Heart left ventricle (tissue), 16 donors: ENCODE results near the gene ABCA10. TPM values are rescaled to one million over a fixed set of nuclear protein-coding genes. Genes with fewer than 3 reads are reported as not detected.

Source experiments
- ATAC-seq, 4 donors: fragments of 200-7000 bp; cut with Tn5 transposase; one replicate each; pipeline ENCODE4 v1.9.1; 2020 to 2022; ENCODE audit warnings: moderate library complexity in 4 of 4, mild to moderate bottlenecking in 3 of 4, moderate number of reproducible peaks in 1 of 4
- DNase-seq, 5 donors: peaks; one replicate each; pipeline ENCODE4 v3.0.0-alpha.2; 2020
- H3K27ac ChIP-seq, 12 donors: fragments of 200-600 bp; sonication (generic) in 4 of 12; one replicate each; pipeline versions ENCODE4 v1.5.0 to v1.8.0; 2016 to 2022; ENCODE audit warnings: mild to moderate bottlenecking in 2 of 12
- H3K27me3 ChIP-seq, 9 donors: fragments of 200-600 bp; sonication (generic) in 2 of 9; one replicate each; pipeline versions ENCODE4 v1.5.1 to v1.8.0; 2016 to 2022; ENCODE audit warnings: mild to moderate bottlenecking in 3 of 9
- H3K36me3 ChIP-seq, 9 donors: fragments of 200-600 bp; sonication (generic) in 2 of 9; one replicate each; pipeline versions ENCODE4 v1.5.0 to v1.8.0; 2018 to 2022; ENCODE audit warnings: mild to moderate bottlenecking in 2 of 9
- H3K4me1 ChIP-seq, 12 donors: fragments of 200-600 bp; sonication (generic) in 4 of 12; one replicate each; pipeline versions ENCODE4 v1.5.0 to v1.8.0; 2016 to 2022; ENCODE audit warnings: mild to moderate bottlenecking in 3 of 12
- H3K4me3 ChIP-seq, 12 donors: fragments of 200-600 bp; sonication (generic) in 4 of 12; one replicate each; pipeline versions ENCODE4 v1.5.0 to v1.8.0; 2017 to 2022; ENCODE audit warnings: mild to moderate bottlenecking in 9 of 12, moderate library complexity in 4 of 12
- H3K9me3 ChIP-seq, 12 donors: fragments of 200-600 bp; sonication (generic) in 4 of 12; one replicate each; pipeline versions ENCODE4 v1.5.0 to v1.8.0; 2016 to 2022; ENCODE audit warnings: mild to moderate bottlenecking in 1 of 12
- CTCF ChIP-seq, 12 donors: fragments of 200-600 bp; sonication (generic) in 4 of 12; IDR thresholded peaks; one replicate each; pipeline versions ENCODE4 v1.5.0 to v1.8.0; 2018 to 2022; ENCODE audit warnings: antibody characterized with exemption in 12 of 12, mild to moderate bottlenecking in 5 of 12
- POLR2A ChIP-seq, 2 donors: fragments of 450-650 bp; IDR thresholded peaks; one replicate each; pipeline ENCODE4 v1.6.1; 2017; ENCODE audit warnings: antibody characterized with exemption in 2 of 2, mild to moderate bottlenecking in 2 of 2, moderate library complexity in 2 of 2
- WGBS, 4 donors: extraction: QIAGEN DNeasy Blood & Tissue Kit in 2 of 4; methylation state at CpG; one replicate each; pipeline versions ENCODE4 v1.1.5 to v1.1.7; 2013 to 2018; 5-methylcytosine and 5-hydroxymethylcytosine counted together
- intact Hi-C, 10 donors: fragments of 100-400 bp; cut with DNase I; formaldehyde crosslinking; loops; one replicate each; pipeline versions ENCODE4 v1.11.1 to v1.14.2; 2022
- polyA plus RNA-seq, 2 donors: library from polyadenylated mRNA; stranded (reverse); fragments of 200-250 nt; gene quantifications; one replicate each; pipeline ENCODE4 v1.2.3, GENCODE V29; 2013
- total RNA-seq, 9 donors: library from RNA; depleted of rRNA in 2 of 9; stranded (reverse); fragments of >200 nt in 2 of 9; fragmentation: NEBNext Ultra II Directional in 3 of 9; extraction: Animal tissue kit (Norgen Biotek cat#: 25700) in 3 of 9; gene quantifications; one replicate each; pipeline versions ENCODE4 v1.1.0 to v1.2.4, GENCODE V29; 2016 to 2023
- donor health status: ischemic (EF 13 %, LVEDD 7.1; RV severe dilation, severe dysfunction).
- donor health status: healthy with polysubstance abuse.
- donor health status: DM: no; HTN: yes; CAD: no.
- donor health status: DM: no; HTN: no; CAD: no.
- donor health status: ischemic (EF 25% LVEDD 6.9; RV normal size, moderate dysfunction).
- donor health status: ischemic (EF 25% LVEDD 5.7; RV mildly dilated, moderate dysfunction).
- donor health status: healthy.
- donor health status: DM: yes; HTN: yes; CAD: no.
- donor health status: ischemic (EF 35%, LVEDD 5.7; RV mildly dilated, moderate dysfunction).
- donor health status: nonischemic (EF 11% LVEDD 7.7; RV severe dilation, severe dysfunction).
- donor health status: DM: yes; HTN: yes; CAD: no.
- donor health status: PGD.
- donor health status: ischemic (EF 29% LVEDD 5.4; RV normal size, mild dysfunction).
- donor health status: nonischemic (EF 23%, LVEDD 6.1; RV moderate dilation, normal function).

The ABCA10 gene
- total and polyA plus RNA-seq, 11 donors, result 0.58 to 13.8 (median 2.0) TPM

GRCh38 chr17:69254187-69254586 is 25.6 kb upstream of the ABCA10 start:
- TF ChIP-seq POLR2A (IDR thresholded peaks at IDR 0.05) (no peak), CTCF (IDR thresholded peaks at IDR 0.05) (no peak)
- no peak overlapping the region for H3K27ac ChIP-seq
- no peak for ATAC-seq
- intact Hi-C loops, result no loop called here
- 68 to 76% (median 72%) methylated on average over 1 of the region's 1 CpG for WGBS, 4 donors
- H3K36me3 ChIP-seq, result peaks cover 0 to 66% (median 11%) of the 10 kb centered on the region in 9 donors
- H3K4me1 ChIP-seq, result no peaks in the 10 kb centered on the region
- no peak for DNase-seq
- H3K9me3 ChIP-seq, result no peaks in the 10 kb centered on the region
- H3K27me3 ChIP-seq, result no peaks in the 10 kb centered on the region
- H3K4me3 ChIP-seq, result no peak overlapping the region

GRCh38 chr17:69250641-69251040 is 22.0 kb upstream of the ABCA10 start:
- no peaks in the 10 kb centered on the region for H3K9me3 ChIP-seq
- ATAC-seq (no peak), DNase-seq (no peak)
- TF ChIP-seq POLR2A (IDR thresholded peaks at IDR 0.05), result no peak
- no peak for TF ChIP-seq CTCF (IDR thresholded peaks at IDR 0.05)
- no peaks in the 10 kb centered on the region for H3K27me3 ChIP-seq
- no peak overlapping the region for H3K27ac ChIP-seq
- H3K36me3 ChIP-seq, result peaks cover 0 to 74% (median 16%) of the 10 kb centered on the region in 9 donors
- no peaks in the 10 kb centered on the region for H3K4me1 ChIP-seq
- H3K4me3 ChIP-seq, result no peak overlapping the region
- WGBS, 4 donors, result 68 to 83% (median 78%) methylated on average over 4 of the region's 4 CpGs
- intact Hi-C loops, result no loop called here

GRCh38 chr17:69246726-69247375 is 18.2 kb upstream of the ABCA10 start:
- Histone ChIP-seq H3K27ac (no peak overlapping the region), H3K4me1 (no peaks in the 10 kb centered on the region), H3K9me3 (no peaks in the 10 kb centered on the region), H3K27me3 (no peaks in the 10 kb centered on the region), H3K36me3 (peaks cover 0 to 42% (median 5%) of the 10 kb centered on the region in 9 donors), H3K4me3 (no peak overlapping the region)
- 60 to 69% (median 63%) methylated on average over 4 of the region's 4 CpGs for WGBS, 4 donors
- intact Hi-C loops, result loop anchor here in 3 of 10 donors (5.0 to 10.0 kb wide), 3 partner anchors 332 to 475 kb away; no protein-coding TSS in a partner anchor
- ATAC-seq (peak in 2 of 4 donors; percentile 56 to 59), DNase-seq (no peak)
- no peak for TF ChIP-seq POLR2A (IDR thresholded peaks at IDR 0.05)
- peak; percentile 43 to 77 (median 62) for TF ChIP-seq CTCF (IDR thresholded peaks at IDR 0.05)

GRCh38 chr17:69246202-69246601 is 17.6 kb upstream of the ABCA10 start:
- 43 to 62% (median 54%) methylated on average over 1 of the region's 1 CpG for WGBS, 4 donors
- no peak overlapping the region for H3K27ac ChIP-seq
- DNase-seq, result no peak
- H3K4me1 ChIP-seq, result no peaks in the 10 kb centered on the region
- intact Hi-C loops, result loop anchor here in 3 of 10 donors (5.0 to 10.0 kb wide), 3 partner anchors 331 to 474 kb away; no protein-coding TSS in a partner anchor
- TF ChIP-seq CTCF (IDR thresholded peaks at IDR 0.05) (no peak), POLR2A (IDR thresholded peaks at IDR 0.05) (no peak)
- no peaks in the 10 kb centered on the region for H3K27me3 ChIP-seq
- H3K9me3 ChIP-seq, result no peaks in the 10 kb centered on the region
- H3K36me3 ChIP-seq, result peaks cover 0 to 38% (median 5%) of the 10 kb centered on the region in 9 donors
- H3K4me3 ChIP-seq, result no peak overlapping the region
- ATAC-seq, result no peak
